Panc1 (cell line): ENCODE results near the gene HSPD1.
"Not testable (repeated sequence)": the region's sequence is repeated elsewhere in the genome, so short reads cannot be mapped to it uniquely, and the experiment has no call there.

Experiments
- CTCF ChIP-seq: fragments of 450-650 bp; IDR thresholded peaks from 2 replicates; pipeline ENCODE4 v1.5.1; 2017; ENCODE audit warnings: mild to moderate bottlenecking
- POLR2AphosphoS5 ChIP-seq: IDR thresholded peaks from 2 replicates; pipeline ENCODE4 v1.6.1; 2012; ENCODE audit warnings: mild to moderate bottlenecking, low read depth, low read length, moderate library complexity
- REST ChIP-seq, 2 experiments: IDR thresholded peaks; 2 replicates each; pipeline ENCODE4 v1.6.1; 2011 to 2012; ENCODE audit warnings: low read depth in 2 of 2, control low read depth in 1 of 2, low read length in 1 of 2, mild to moderate bottlenecking in 1 of 2, moderate library complexity in 1 of 2; ENCODE audit not compliant: insufficient read depth in 1 of 2
- SIN3A ChIP-seq: IDR thresholded peaks from 2 replicates; pipeline ENCODE4 v1.6.1; 2012; ENCODE audit warnings: low read depth, mild to moderate bottlenecking, low read length, moderate library complexity, borderline replicate concordance; ENCODE audit not compliant: insufficient read depth
- TCF7L2 ChIP-seq: IDR thresholded peaks from 2 replicates; pipeline ENCODE4 v1.6.1; 2011; ENCODE audit warnings: mild to moderate bottlenecking, low read depth, low read length, inconsistent platforms

- not testable (repeated sequence) for TF ChIP-seq REST (IDR thresholded peaks at IDR 0.05; ENCODE audit: insufficient read depth in 1 of 2, low read depth in 2 of 2, low read length in 1 of 2); CTCF; SIN3A; POLR2AphosphoS5; TCF7L2
Observed at GRCh38 chr2:197484248-197484647, 15.4 kb downstream of the HSPD1 start.
